Measurements from ENCODE around the gene SYTL3. TPM values are rescaled to one million over a fixed set of nuclear protein-coding genes. Genes with fewer than 3 reads are reported as not detected.

SYTL3 gene
- total RNA-seq, 3 donors from 2014 or later (not counting 1 experiment from before 2014, with no cell fraction given): 84.1 to 143 (median 89.0) TPM

GRCh38 chr6:158639056-158639455 is 10.8 kb upstream of the SYTL3 start:
- H3K4me3 Mint-ChIP-seq: peak overlapping the region; percentile 33
- peak overlapping the region; percentile 35 for H3K27ac ChIP-seq (ENCODE audit: low read length)
- peaks cover 27% of the 10 kb centered on the region for H3K36me3 Mint-ChIP-seq
- TF ChIP-seq, protein P1, sequence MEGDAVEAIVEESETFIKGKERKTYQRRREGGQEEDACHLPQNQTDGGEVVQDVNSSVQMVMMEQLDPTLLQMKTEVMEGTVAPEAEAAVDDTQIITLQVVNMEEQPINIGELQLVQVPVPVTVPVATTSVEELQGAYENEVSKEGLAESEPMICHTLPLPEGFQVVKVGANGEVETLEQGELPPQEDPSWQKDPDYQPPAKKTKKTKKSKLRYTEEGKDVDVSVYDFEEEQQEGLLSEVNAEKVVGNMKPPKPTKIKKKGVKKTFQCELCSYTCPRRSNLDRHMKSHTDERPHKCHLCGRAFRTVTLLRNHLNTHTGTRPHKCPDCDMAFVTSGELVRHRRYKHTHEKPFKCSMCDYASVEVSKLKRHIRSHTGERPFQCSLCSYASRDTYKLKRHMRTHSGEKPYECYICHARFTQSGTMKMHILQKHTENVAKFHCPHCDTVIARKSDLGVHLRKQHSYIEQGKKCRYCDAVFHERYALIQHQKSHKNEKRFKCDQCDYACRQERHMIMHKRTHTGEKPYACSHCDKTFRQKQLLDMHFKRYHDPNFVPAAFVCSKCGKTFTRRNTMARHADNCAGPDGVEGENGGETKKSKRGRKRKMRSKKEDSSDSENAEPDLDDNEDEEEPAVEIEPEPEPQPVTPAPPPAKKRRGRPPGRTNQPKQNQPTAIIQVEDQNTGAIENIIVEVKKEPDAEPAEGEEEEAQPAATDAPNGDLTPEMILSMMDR (IDR thresholded peaks at IDR 0.05): no peak
- H3K36me3 ChIP-seq (ENCODE audit: control insufficient read depth, insufficient read depth, low read length): peaks cover 61% of the 10 kb centered on the region
- no peak overlapping the region for H3K4me3 ChIP-seq (ENCODE audit: low read length)
- ATAC-seq: no peak
- peak overlapping the region; percentile 79 to 87 for H3K27ac Mint-ChIP-seq
- no peaks in the 10 kb centered on the region for H3K27me3 ChIP-seq (ENCODE audit: control insufficient read depth, insufficient read depth, low read length)
- H3K9me3 Mint-ChIP-seq: no peaks in the 10 kb centered on the region
- H3K4me1 ChIP-seq (ENCODE audit: control insufficient read depth, insufficient read depth, low read length): peaks cover 62% of the 10 kb centered on the region
- H3K9me3 ChIP-seq (ENCODE audit: control insufficient read depth, insufficient read depth, low read length): no peaks in the 10 kb centered on the region
- peaks cover 80 to 81% of the 10 kb centered on the region in 2 donors for H3K4me1 Mint-ChIP-seq
- WGBS (ENCODE audit: insufficient coverage): 90% methylated on average over 5 of the region's 5 CpGs
- DNase-seq: no peak
- intact Hi-C loops (cut with micrococcal nuclease): no loop called here
- no peaks in the 10 kb centered on the region for H3K27me3 Mint-ChIP-seq (ENCODE audit: low read depth in 2 of 2)

- TF ChIP-seq, protein P1 (IDR thresholded peaks at IDR 0.05): no peak
- H3K27me3 Mint-ChIP-seq (ENCODE audit: low read depth in 2 of 2): no peaks in the 10 kb centered on the region
Measured at GRCh38 chr6:158640519-158640918, 9.3 kb upstream of the SYTL3 start.

GRCh38 chr6:158642097-158642601 is 7.7 kb upstream of the SYTL3 start:
- Histone ChIP-seq H3K36me3 (ENCODE audit: control insufficient read depth, insufficient read depth, low read length) (peaks cover 39% of the 10 kb centered on the region), H3K4me3 (ENCODE audit: low read length) (no peak overlapping the region), H3K27ac (ENCODE audit: low read length) (peak overlapping the region; percentile 94), H3K4me1 (ENCODE audit: control insufficient read depth, insufficient read depth, low read length) (peaks cover 54% of the 10 kb centered on the region), H3K27me3 (ENCODE audit: control insufficient read depth, insufficient read depth, low read length) (no peaks in the 10 kb centered on the region), H3K9me3 (ENCODE audit: control insufficient read depth, insufficient read depth, low read length) (no peaks in the 10 kb centered on the region)
- H3K36me3 Mint-ChIP-seq: peaks cover 19% of the 10 kb centered on the region
- no peaks in the 10 kb centered on the region for H3K27me3 Mint-ChIP-seq (ENCODE audit: low read depth in 2 of 2)
- H3K9me3 Mint-ChIP-seq: no peaks in the 10 kb centered on the region
- peak overlapping the region; percentile 93 to 94 for H3K27ac Mint-ChIP-seq
- intact Hi-C loops (cut with micrococcal nuclease): loop anchor here (5.0 kb wide), 1 partner anchor 350 kb away; no protein-coding TSS in a partner anchor
- peak overlapping the region; percentile 99 for H3K4me3 Mint-ChIP-seq
- peaks cover 68 to 73% of the 10 kb centered on the region in 2 donors for H3K4me1 Mint-ChIP-seq
- TF ChIP-seq, protein P1 (IDR thresholded peaks at IDR 0.05): no peak
- 93% methylated on average over 8 of the region's 8 CpGs for WGBS (ENCODE audit: insufficient coverage)
- no peak for ATAC-seq
- DNase-seq: no peak

More at GRCh38 chr6:158640519-158640918, 9.3 kb upstream of the SYTL3 start:
- peaks cover 27% of the 10 kb centered on the region for H3K36me3 Mint-ChIP-seq
- WGBS (ENCODE audit: insufficient coverage): 72% methylated on average over 1 of the region's 2 CpGs
- peak overlapping the region; percentile 70 for H3K4me3 Mint-ChIP-seq
- ATAC-seq (no peak), DNase-seq (no peak)
- Histone ChIP-seq H3K4me3 (ENCODE audit: low read length) (no peak overlapping the region), H3K27me3 (ENCODE audit: control insufficient read depth, insufficient read depth, low read length) (no peaks in the 10 kb centered on the region), H3K4me1 (ENCODE audit: control insufficient read depth, insufficient read depth, low read length) (peaks cover 64% of the 10 kb centered on the region), H3K27ac (ENCODE audit: low read length) (peak overlapping the region; percentile 8), H3K9me3 (ENCODE audit: control insufficient read depth, insufficient read depth, low read length) (no peaks in the 10 kb centered on the region), H3K36me3 (ENCODE audit: control insufficient read depth, insufficient read depth, low read length) (peaks cover 52% of the 10 kb centered on the region)
- peak overlapping the region; percentile 79 to 87 for H3K27ac Mint-ChIP-seq
- H3K9me3 Mint-ChIP-seq: no peaks in the 10 kb centered on the region
- H3K4me1 Mint-ChIP-seq: peaks cover 77 to 82% of the 10 kb centered on the region in 2 donors
- intact Hi-C loops (cut with micrococcal nuclease): loop anchor here (5.0 kb wide), 1 partner anchor 348 kb away; no protein-coding TSS in a partner anchor
